Glomerular visceral epithelial cell (primary cell): Measurements from ENCODE around the gene CCDC154.

Experiments
- DNase-seq: peaks from one replicate; pipeline ENCODE4 v3.0.0-alpha.2; 2016; ENCODE audit errors: extremely low spot score

CCDC154 gene

GRCh38 chr16:1385232-1385631, 59.1 kb downstream of the CCDC154 start:
- no peak for DNase-seq
